ENCODE data around the gene ZYX. TPM values are rescaled to one million over a fixed set of nuclear protein-coding genes. Genes with fewer than 3 reads are reported as not detected.
A peak's percentile ranks its signal among the peaks of the same experiment; 100 is the strongest.

ZYX gene
- total and polyA plus RNA-seq, 2 donors (not counting 1 experiment from before 2014, with no cell fraction given), result 32.3 to 53.8 TPM

DNA sequence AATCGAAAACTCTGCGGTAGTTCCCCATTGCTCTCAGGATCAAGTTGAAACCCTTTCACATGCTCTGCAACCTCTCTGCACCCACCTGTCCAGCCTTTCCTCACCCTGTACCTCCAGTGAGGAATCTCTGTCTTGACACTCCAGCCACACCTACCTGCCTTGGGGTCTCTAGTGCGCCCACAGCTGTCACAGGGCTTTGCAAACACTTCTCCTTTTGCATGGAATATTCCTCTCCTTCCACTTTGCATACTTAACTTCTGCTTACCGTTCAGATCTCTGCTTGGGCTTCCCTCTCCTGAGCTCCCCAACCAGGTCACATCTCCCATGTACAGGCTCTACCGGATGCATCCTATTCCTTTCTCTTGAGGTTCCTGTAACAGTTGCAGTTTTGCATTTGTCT, 6.6 kb upstream of the ZYX start:
- Mint-ChIP-seq H3K4me3 (peak overlapping the region; percentile 67), H3K4me1 (peaks cover 40% of the 10 kb centered on the region)

More for the DNA sequence above, 6.6 kb upstream of the ZYX start:
- Histone ChIP-seq H3K36me3 (replicated peaks in 1 of 2; ENCODE audit: control extremely low read depth in 1 of 2, control insufficient read depth in 1 of 2, extremely low read depth in 1 of 2, insufficient read depth in 2 of 2, low read length in 1 of 2) (no peaks in the 10 kb centered on the region), H3K4me2 (replicated peaks; ENCODE audit: low read depth, low read length, poor library complexity, severe bottlenecking) (peak overlapping the region; percentile 49), H3K9ac (ENCODE audit: low read length) (no peak overlapping the region), H3K27ac (ENCODE audit: low read length in 2 of 2) (no peak overlapping the region), H3K9me3 (ENCODE audit: control extremely low read depth in 1 of 3, control insufficient read depth in 2 of 3, insufficient read depth in 1 of 3, low read length in 2 of 3) (no peaks in the 10 kb centered on the region), H3K4me3 (ENCODE audit: control extremely low read depth in 1 of 5, extremely low read depth in 1 of 5, insufficient read depth in 1 of 5, low read depth in 2 of 5, low read length in 4 of 5) (no peak overlapping the region), H2AFZ (ENCODE audit: insufficient read depth, low read depth, low read length, poor library complexity, severe bottlenecking) (no peak overlapping the region), H3K79me2 (ENCODE audit: control insufficient read depth, insufficient read depth, low read length) (no peaks in the 10 kb centered on the region), H3K27me3 (replicated peaks in 1 of 4; ENCODE audit: control extremely low read depth in 1 of 4, control insufficient read depth in 3 of 4, insufficient read depth in 4 of 4, low read length in 3 of 4) (no peaks in the 10 kb centered on the region), H3K4me1 (ENCODE audit: control insufficient read depth in 2 of 2, insufficient read depth in 2 of 2, low read length in 2 of 2) (peaks cover 27 to 33% of the 10 kb centered on the region in 2 donors), H4K20me1 (ENCODE audit: control insufficient read depth, insufficient read depth, low read length, poor library complexity, severe bottlenecking) (no peaks in the 10 kb centered on the region)
- Mint-ChIP-seq H3K9me3 (ENCODE audit: insufficient read depth) (no peaks in the 10 kb centered on the region), H3K27ac (peak overlapping the region; percentile 76), H3K27me3 (no peaks in the 10 kb centered on the region)
- TF ChIP-seq, protein P1, sequence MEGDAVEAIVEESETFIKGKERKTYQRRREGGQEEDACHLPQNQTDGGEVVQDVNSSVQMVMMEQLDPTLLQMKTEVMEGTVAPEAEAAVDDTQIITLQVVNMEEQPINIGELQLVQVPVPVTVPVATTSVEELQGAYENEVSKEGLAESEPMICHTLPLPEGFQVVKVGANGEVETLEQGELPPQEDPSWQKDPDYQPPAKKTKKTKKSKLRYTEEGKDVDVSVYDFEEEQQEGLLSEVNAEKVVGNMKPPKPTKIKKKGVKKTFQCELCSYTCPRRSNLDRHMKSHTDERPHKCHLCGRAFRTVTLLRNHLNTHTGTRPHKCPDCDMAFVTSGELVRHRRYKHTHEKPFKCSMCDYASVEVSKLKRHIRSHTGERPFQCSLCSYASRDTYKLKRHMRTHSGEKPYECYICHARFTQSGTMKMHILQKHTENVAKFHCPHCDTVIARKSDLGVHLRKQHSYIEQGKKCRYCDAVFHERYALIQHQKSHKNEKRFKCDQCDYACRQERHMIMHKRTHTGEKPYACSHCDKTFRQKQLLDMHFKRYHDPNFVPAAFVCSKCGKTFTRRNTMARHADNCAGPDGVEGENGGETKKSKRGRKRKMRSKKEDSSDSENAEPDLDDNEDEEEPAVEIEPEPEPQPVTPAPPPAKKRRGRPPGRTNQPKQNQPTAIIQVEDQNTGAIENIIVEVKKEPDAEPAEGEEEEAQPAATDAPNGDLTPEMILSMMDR (IDR thresholded peaks at IDR 0.05), result no peak
- TF ChIP-seq EZH2 (IDR thresholded peaks at IDR 0.05; ENCODE audit: borderline replicate concordance, insufficient read depth, low read depth, low read length, poor library complexity, severe bottlenecking), result no peak
- DNase-seq (no peak), ATAC-seq (ENCODE audit: low read depth) (no peak)
- POLR2A ChIA-PET, result no interaction called here
- WGBS (ENCODE audit: insufficient coverage), result 56% methylated on average over 4 of the region's 5 CpGs
- CTCF ChIA-PET, result interaction anchor here (1.0 to 4.4 kb wide), 5 partner anchors 10 to 160 kb away, joined by 3 to 19 read pairs (median 6); no protein-coding TSS in a partner anchor
- intact Hi-C loops (cut with micrococcal nuclease), result loop anchor here (10.0 kb wide), 1 partner anchor 50 kb away; no protein-coding TSS in a partner anchor
